ENCODE results near the gene JMJD1C. TPM values are rescaled to one million over a fixed set of nuclear protein-coding genes. Genes with fewer than 3 reads are reported as not detected.

The JMJD1C gene
- total RNA-seq, 1 experiment from 2014 or later, result 66.3 TPM

- Histone ChIP-seq H3K9me2 (ENCODE audit: insufficient read depth) (no peaks in the 10 kb centered on the region), H3K4me2 (ENCODE audit: low read length) (no peak overlapping the region), H3K9me3 (ENCODE audit: control insufficient read depth in 1 of 2, insufficient read depth in 1 of 2, low read depth in 1 of 2, low read length in 2 of 2) (no peaks in the 10 kb centered on the region), H3K36me3 (ENCODE audit: control insufficient read depth in 1 of 2, insufficient read depth in 2 of 2, low read length in 2 of 2) (no peaks in the 10 kb centered on the region), H3K4me1 (ENCODE audit: control insufficient read depth in 1 of 2, insufficient read depth in 2 of 2, low read length in 2 of 2) (no peaks in the 10 kb centered on the region), H3K9ac (ENCODE audit: low read length) (no peak overlapping the region), H3K79me2 (ENCODE audit: insufficient read depth, low read length) (no peaks in the 10 kb centered on the region), H4K20me1 (ENCODE audit: insufficient read depth) (no peaks in the 10 kb centered on the region), H3K27me3 (ENCODE audit: insufficient read depth, low read length) (no peaks in the 10 kb centered on the region), H3K27ac (ENCODE audit: low read depth, low read length) (no peak overlapping the region), H2AFZ (ENCODE audit: low read depth, low read length, poor library complexity, severe bottlenecking) (no peak overlapping the region), H3K4me3 (replicated peaks in 1 of 2; ENCODE audit: low read depth in 1 of 2, low read length in 2 of 2) (no peak overlapping the region)
- ATAC-seq (no peak), DNase-seq (ENCODE audit: low read depth, low spot score) (no peak)
- ChIA-PET RAD21 (ENCODE audit: low non-redundant PET in 1 of 2, low total read pairs in 2 of 2, uncharacterized antibody in 2 of 2, unreplicated experiment in 2 of 2) (no interaction called here), CTCF (no interaction called here), POLR2A (no interaction called here)
- TF ChIP-seq POLR2A (IDR thresholded peaks at IDR 0.05; ENCODE audit: borderline replicate concordance, extremely low read depth, insufficient read depth, insufficient read length) (no peak), JUND (IDR thresholded peaks at IDR 0.05) (no peak), EZH2 (IDR thresholded peaks at IDR 0.05) (no peak), ATF3 (IDR thresholded peaks at IDR 0.05) (no peak), YY1 (IDR thresholded peaks at IDR 0.05; ENCODE audit: extremely low read depth, insufficient replicate concordance, low read depth, low read length) (no peak), EZH2phosphoT487 (IDR thresholded peaks at IDR 0.05; ENCODE audit: borderline replicate concordance) (no peak), SRF (IDR thresholded peaks at IDR 0.05; ENCODE audit: low read depth) (no peak), SIN3A (IDR thresholded peaks at IDR 0.05; ENCODE audit: low read depth) (no peak), CBX3 (IDR thresholded peaks at IDR 0.05; ENCODE audit: low read depth) (no peak), SP1 (IDR thresholded peaks at IDR 0.05; ENCODE audit: low read depth) (no peak), ELF1 (IDR thresholded peaks at IDR 0.05; ENCODE audit: borderline replicate concordance, low read depth) (no peak), ZFX (IDR thresholded peaks at IDR 0.05) (no peak)
- intact Hi-C loops (cut with micrococcal nuclease), result no loop called here
- no TSS peak for BruUV-seq (replicated peaks)
Observed at GRCh38 chr10:63120554-63120953, 345.2 kb downstream of the JMJD1C start.

GRCh38 chr10:63119041-63119440 is 346.7 kb downstream of the JMJD1C start:
- Histone ChIP-seq H3K9me2 (ENCODE audit: insufficient read depth) (no peaks in the 10 kb centered on the region), H4K20me1 (ENCODE audit: insufficient read depth) (no peaks in the 10 kb centered on the region), H3K4me3 (replicated peaks in 1 of 2; ENCODE audit: low read depth in 1 of 2, low read length in 2 of 2) (no peak overlapping the region), H2AFZ (ENCODE audit: low read depth, low read length, poor library complexity, severe bottlenecking) (no peak overlapping the region), H3K9me3 (ENCODE audit: control insufficient read depth in 1 of 2, insufficient read depth in 1 of 2, low read depth in 1 of 2, low read length in 2 of 2) (no peaks in the 10 kb centered on the region), H3K4me2 (ENCODE audit: low read length) (no peak overlapping the region), H3K9ac (ENCODE audit: low read length) (no peak overlapping the region), H3K79me2 (ENCODE audit: insufficient read depth, low read length) (no peaks in the 10 kb centered on the region), H3K4me1 (ENCODE audit: control insufficient read depth in 1 of 2, insufficient read depth in 2 of 2, low read length in 2 of 2) (no peaks in the 10 kb centered on the region), H3K27me3 (ENCODE audit: insufficient read depth, low read length) (no peaks in the 10 kb centered on the region), H3K36me3 (ENCODE audit: control insufficient read depth in 1 of 2, insufficient read depth in 2 of 2, low read length in 2 of 2) (no peaks in the 10 kb centered on the region), H3K27ac (ENCODE audit: low read depth, low read length) (no peak overlapping the region)
- BruUV-seq (replicated peaks), result no TSS peak
- RAD21 ChIA-PET (ENCODE audit: low non-redundant PET in 1 of 2, low total read pairs in 2 of 2, uncharacterized antibody in 2 of 2, unreplicated experiment in 2 of 2), result no interaction called here
- no peak for ATAC-seq
- CTCF ChIA-PET, result no interaction called here
- DNase-seq (ENCODE audit: low read depth, low spot score), result no peak
- TF ChIP-seq FOSL1 (IDR thresholded peaks at IDR 0.05; ENCODE audit: low read depth), result no peak
- no peak for TF ChIP-seq MAX (IDR thresholded peaks at IDR 0.05)
- no peak for TF ChIP-seq YY1 (IDR thresholded peaks at IDR 0.05; ENCODE audit: extremely low read depth, insufficient replicate concordance, low read depth, low read length)
- TF ChIP-seq SIN3A (IDR thresholded peaks at IDR 0.05; ENCODE audit: low read depth), result no peak
- TF ChIP-seq CBX3 (IDR thresholded peaks at IDR 0.05; ENCODE audit: low read depth), result no peak
- POLR2A ChIA-PET, result no interaction called here
- intact Hi-C loops (cut with micrococcal nuclease), result no loop called here

MicroRNAs within 50 kb of the gene (microRNA counts, 767-probe panel; counts per million panel counts)
- microRNA hsa-miR-1296, result not detected

Small RNAs within 50 kb of the gene (microRNA-seq; reads per million reads assigned to microRNA genes)
- gene MIR1296 (ENCODE audit: borderline number of aligned reads), result 315 reads per million, percentile 72 among the genes with 10 or more reads in this experiment

Other genes starting within 250 kb of the JMJD1C start
- gene REEP3, start 55.4 kb upstream of the JMJD1C start, total RNA-seq (2021; ENCODE audit: unreplicated experiment), result 41.3 TPM

Measured in HCT116 (cell line).